Smooth muscle cell (in vitro differentiated cells): Measurements from ENCODE around the gene HDDC2. TPM values are rescaled to one million over a fixed set of nuclear protein-coding genes. Genes with fewer than 3 reads are reported as not detected.

Source experiments
- DNase-seq: peaks from one replicate; lab custom pipeline; 2025; ENCODE audit not compliant: unreplicated experiment; lab: John Stamatoyannopoulos, UW
- H2AFZ ChIP-seq: fragments of 200-600 bp; sonication (generic); 2 replicates; pipeline ENCODE4 v1.6.0; 2016; ENCODE audit warnings: antibody characterized with exemption, low read depth, mild to moderate bottlenecking
- H3F3A ChIP-seq: fragments of 200-600 bp; sonication (generic); 2 replicates; pipeline ENCODE4 v1.6.0; 2017; ENCODE audit warnings: antibody characterized with exemption, low read depth
- H3K27ac ChIP-seq: fragments of 200-600 bp; sonication (generic); 2 replicates; pipeline ENCODE4 v1.5.1; 2016; ENCODE audit warnings: low read depth, mild to moderate bottlenecking
- H3K27me3 ChIP-seq: fragments of 200-600 bp; sonication (generic); 2 replicates; pipeline ENCODE4 v1.6.1; 2016; ENCODE audit warnings: low read depth, mild to moderate bottlenecking
- H3K36me3 ChIP-seq: fragments of 200-600 bp; sonication (generic); 2 replicates; pipeline ENCODE4 v1.5.1; 2016; ENCODE audit warnings: low read depth
- H3K4me1 ChIP-seq: fragments of 200-600 bp; sonication (generic); 2 replicates; pipeline ENCODE4 v1.5.1; 2016; ENCODE audit warnings: low read depth
- H3K4me2 ChIP-seq: fragments of 200-600 bp; sonication (generic); 2 replicates; pipeline ENCODE4 v1.6.0; 2016; ENCODE audit warnings: mild to moderate bottlenecking
- H3K4me3 ChIP-seq: fragments of 200-600 bp; sonication (generic); 2 replicates; pipeline ENCODE4 v1.5.1; 2016; ENCODE audit warnings: mild to moderate bottlenecking
- H3K79me2 ChIP-seq: fragments of 200-600 bp; sonication (generic); 2 replicates; pipeline ENCODE4 v1.6.0; 2016; ENCODE audit warnings: low read depth, mild to moderate bottlenecking
- H3K9ac ChIP-seq: fragments of 200-600 bp; sonication (generic); 2 replicates; pipeline ENCODE4 v1.6.0; 2016; ENCODE audit warnings: low read depth
- H3K9me3 ChIP-seq: fragments of 200-600 bp; sonication (generic); replicated peaks from 2 replicates; pipeline ENCODE4 v1.5.1; 2016; ENCODE audit warnings: low read depth
- H4K20me1 ChIP-seq: fragments of 200-600 bp; sonication (generic); 2 replicates; pipeline ENCODE4 v1.6.0; 2016; ENCODE audit warnings: low read depth
- WGBS: methylation state at CpG from one replicate; pipeline ENCODE4 v1.1.7; 2016; ENCODE audit warnings: low lambda C conversion rate; 5-methylcytosine and 5-hydroxymethylcytosine counted together
- polyA plus RNA-seq: library from polyadenylated mRNA; unstranded; fragments of >200 nt; fragmentation: Nextera tagmentation; extraction: Ambion mirVana; gene quantifications from 2 replicates; pipeline ENCODE4 v1.2.1, GENCODE V29; 2016
- total RNA-seq: library from RNA; depleted of rRNA; stranded (reverse); fragments of >200 nt; gene quantifications from 2 replicates; pipeline ENCODE4 v1.2.3, GENCODE V29; 2014
- TF ChIP-seq, protein P1 (sequence below): fragments of 200-600 bp; sonication (generic); IDR thresholded peaks from 2 replicates; pipeline ENCODE4 v1.5.1; 2017; ENCODE audit warnings: borderline replicate concordance, mild to moderate bottlenecking, antibody characterized with exemption; ENCODE audit not compliant: insufficient read depth, poor library complexity, severe bottlenecking

HDDC2 gene
- total and polyA plus RNA-seq, 2 experiments from 2014 or later: 104 to 114 TPM

DNA sequence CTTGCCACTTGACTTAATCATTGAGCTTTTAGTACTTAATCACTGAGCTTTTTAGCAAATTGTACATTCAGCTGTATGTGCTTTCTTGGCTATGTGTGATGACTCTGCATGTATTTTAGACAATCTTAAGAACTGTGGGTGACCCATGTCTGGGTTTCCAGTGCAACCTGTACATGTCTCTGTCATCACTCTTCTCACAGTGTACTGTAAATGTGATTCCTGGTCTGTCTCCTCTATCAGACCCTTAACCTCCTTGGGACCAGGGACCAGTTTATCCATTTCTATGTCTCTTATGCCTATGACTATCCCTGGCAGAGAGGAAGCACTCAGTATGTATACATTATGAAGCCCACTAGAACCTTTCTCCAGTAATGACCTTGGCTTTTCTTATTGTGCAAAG is 36.6 kb upstream of the HDDC2 start:
- Histone ChIP-seq H3K27ac (no peak overlapping the region), H3K9ac (no peak overlapping the region), H2AFZ (no peak overlapping the region), H3K4me1 (no peaks in the 10 kb centered on the region), H3K36me3 (no peaks in the 10 kb centered on the region), H3K4me2 (no peak overlapping the region), H3K27me3 (no peaks in the 10 kb centered on the region), H3F3A (no peaks in the 10 kb centered on the region), H3K79me2 (no peaks in the 10 kb centered on the region), H3K4me3 (no peak overlapping the region), H4K20me1 (no peaks in the 10 kb centered on the region), H3K9me3 (peaks cover 4% of the 10 kb centered on the region)
- DNase-seq: no peak
- TF ChIP-seq, protein P1, sequence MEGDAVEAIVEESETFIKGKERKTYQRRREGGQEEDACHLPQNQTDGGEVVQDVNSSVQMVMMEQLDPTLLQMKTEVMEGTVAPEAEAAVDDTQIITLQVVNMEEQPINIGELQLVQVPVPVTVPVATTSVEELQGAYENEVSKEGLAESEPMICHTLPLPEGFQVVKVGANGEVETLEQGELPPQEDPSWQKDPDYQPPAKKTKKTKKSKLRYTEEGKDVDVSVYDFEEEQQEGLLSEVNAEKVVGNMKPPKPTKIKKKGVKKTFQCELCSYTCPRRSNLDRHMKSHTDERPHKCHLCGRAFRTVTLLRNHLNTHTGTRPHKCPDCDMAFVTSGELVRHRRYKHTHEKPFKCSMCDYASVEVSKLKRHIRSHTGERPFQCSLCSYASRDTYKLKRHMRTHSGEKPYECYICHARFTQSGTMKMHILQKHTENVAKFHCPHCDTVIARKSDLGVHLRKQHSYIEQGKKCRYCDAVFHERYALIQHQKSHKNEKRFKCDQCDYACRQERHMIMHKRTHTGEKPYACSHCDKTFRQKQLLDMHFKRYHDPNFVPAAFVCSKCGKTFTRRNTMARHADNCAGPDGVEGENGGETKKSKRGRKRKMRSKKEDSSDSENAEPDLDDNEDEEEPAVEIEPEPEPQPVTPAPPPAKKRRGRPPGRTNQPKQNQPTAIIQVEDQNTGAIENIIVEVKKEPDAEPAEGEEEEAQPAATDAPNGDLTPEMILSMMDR: no peak

DNA sequence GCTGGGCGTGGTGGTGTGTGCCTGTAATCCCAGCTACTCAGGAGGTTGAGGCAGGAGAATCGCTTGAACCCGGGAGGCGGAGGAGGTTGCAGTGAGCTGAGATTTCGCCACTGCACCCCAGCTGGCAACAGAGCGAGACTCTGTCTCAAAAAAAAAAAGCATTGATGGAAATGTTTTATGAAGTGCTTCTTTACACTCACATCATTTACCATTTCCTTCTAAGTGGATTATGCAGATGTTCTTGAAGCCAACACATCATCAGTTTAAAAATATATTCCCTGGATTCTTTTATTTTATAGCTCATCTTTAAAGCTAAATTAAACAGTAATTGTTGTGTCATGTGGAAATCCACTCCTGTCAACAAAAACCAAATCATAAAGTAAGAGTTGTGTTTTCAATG is 35.9 kb upstream of the HDDC2 start:
- no peak overlapping the region for H3K27ac ChIP-seq
- H3K4me3 ChIP-seq: no peak overlapping the region
- H3K79me2 ChIP-seq: no peaks in the 10 kb centered on the region
- H3K27me3 ChIP-seq: no peaks in the 10 kb centered on the region
- H3F3A ChIP-seq: no peaks in the 10 kb centered on the region
- H3K9me3 ChIP-seq: peaks cover 4% of the 10 kb centered on the region
- no peaks in the 10 kb centered on the region for H3K36me3 ChIP-seq
- 92% methylated on average over 6 of the region's 6 CpGs for WGBS
- TF ChIP-seq, protein P1: no peak
- no peak overlapping the region for H2AFZ ChIP-seq
- no peak for DNase-seq
- H3K4me1 ChIP-seq: no peaks in the 10 kb centered on the region
- H4K20me1 ChIP-seq: no peaks in the 10 kb centered on the region
- no peak overlapping the region for H3K9ac ChIP-seq
- no peak overlapping the region for H3K4me2 ChIP-seq

- 97% methylated on average over 1 of the region's 1 CpG for WGBS
- H3K36me3 ChIP-seq: no peaks in the 10 kb centered on the region
- peaks cover 4% of the 10 kb centered on the region for H3K9me3 ChIP-seq
- no peaks in the 10 kb centered on the region for H4K20me1 ChIP-seq
- no peaks in the 10 kb centered on the region for H3K4me1 ChIP-seq
- H3F3A ChIP-seq: no peaks in the 10 kb centered on the region
- H3K4me2 ChIP-seq: no peak overlapping the region
- no peak for DNase-seq
- H3K79me2 ChIP-seq: no peaks in the 10 kb centered on the region
- no peak overlapping the region for H3K27ac ChIP-seq
- no peaks in the 10 kb centered on the region for H3K27me3 ChIP-seq
- H3K4me3 ChIP-seq: no peak overlapping the region
- H2AFZ ChIP-seq: no peak overlapping the region
- no peak overlapping the region for H3K9ac ChIP-seq
- TF ChIP-seq, protein P1: no peak
Measured at GRCh38 chr6:125332664-125333063, 30.9 kb upstream of the HDDC2 start.

DNA sequence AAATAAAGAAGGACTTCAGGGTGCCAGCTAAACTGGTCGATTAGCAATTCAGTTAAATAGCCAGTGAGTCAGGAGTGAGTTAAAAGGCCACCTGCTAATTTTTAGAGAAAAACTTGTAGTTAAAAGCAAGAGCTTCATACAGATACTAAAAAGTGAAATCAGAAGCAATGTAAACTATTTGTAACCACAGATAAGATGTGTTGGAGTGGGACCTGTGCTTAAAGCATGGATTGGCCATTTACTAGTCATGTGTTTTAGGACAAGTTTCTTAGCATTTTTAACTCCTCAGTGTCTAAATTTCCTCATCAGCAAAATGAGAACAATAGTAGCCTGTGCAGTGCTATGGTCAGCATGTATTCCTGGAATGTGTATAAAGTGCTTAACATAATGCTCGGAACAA is 23.8 kb upstream of the HDDC2 start:
- Histone ChIP-seq H3K36me3 (no peaks in the 10 kb centered on the region), H2AFZ (no peak overlapping the region), H3K4me2 (peak overlapping the region; percentile 44), H3K27me3 (no peaks in the 10 kb centered on the region), H3F3A (no peaks in the 10 kb centered on the region), H3K79me2 (no peaks in the 10 kb centered on the region), H3K27ac (no peak overlapping the region), H3K9ac (no peak overlapping the region), H3K4me3 (no peak overlapping the region), H3K9me3 (no peaks in the 10 kb centered on the region), H4K20me1 (no peaks in the 10 kb centered on the region), H3K4me1 (no peaks in the 10 kb centered on the region)
- WGBS: 63% methylated on average over 2 of the region's 2 CpGs
- TF ChIP-seq, protein P1: no peak
- DNase-seq: no peak
